Pancreas (tissue), 10 donors: ENCODE measurements around the gene MYO1E. TPM values are rescaled to one million over a fixed set of nuclear protein-coding genes. Genes with fewer than 3 reads are reported as not detected.

ENCODE experiments used
- ATAC-seq, 4 donors: fragments of 200-7000 bp; cut with Tn5 transposase; one replicate each; pipeline versions ENCODE4 v1.8.0 to v1.9.1; 2020; ENCODE audit warnings: mild to moderate bottlenecking in 4 of 4, moderate library complexity in 4 of 4
- DNase-seq, 6 donors: peaks; one replicate each; pipeline ENCODE4 v3.0.0-alpha.2; 2020
- FAIRE-seq: peaks from 2 replicates; lab custom pipeline; 2012; peaks lifted over from hg19 to GRCh38; lab: Jason Lieb, UNC
- H3K27ac ChIP-seq, 4 donors: fragments of 200-600 bp; sonication (generic); 1 replicate in 3 of 4; 2 replicates in 1 of 4; pipeline versions ENCODE4 v1.5.0 to v1.8.0; 2020
- H3K27me3 ChIP-seq, 4 donors: fragments of 200-600 bp; one replicate each; pipeline ENCODE4 v1.8.0; 2021
- H3K36me3 ChIP-seq, 3 donors: fragments of 200-600 bp; sonication (generic) in 1 of 3; one replicate each; pipeline versions ENCODE4 v1.5.0 to v1.8.0; 2020 to 2021
- H3K4me1 ChIP-seq, 3 donors: fragments of 200-600 bp; one replicate each; pipeline ENCODE4 v1.8.0; 2021
- H3K4me3 ChIP-seq, 4 donors: fragments of 200-600 bp; sonication (generic) in 2 of 4; one replicate each; pipeline versions ENCODE4 v1.5.0 to v1.8.0; 2020 to 2021
- H3K9me3 ChIP-seq, 4 donors: fragments of 200-600 bp; one replicate each; pipeline ENCODE4 v1.8.0; 2021
- CTCF ChIP-seq, 4 donors: fragments of 200-600 bp; sonication (generic) in 3 of 4; IDR thresholded peaks; one replicate each; pipeline versions ENCODE4 v1.5.0 to v1.8.0; 2021; ENCODE audit warnings: antibody characterized with exemption in 4 of 4
- WGBS, 2 donors: extraction: QIAGEN DNeasy Blood & Tissue Kit; methylation state at CpG; one replicate each; pipeline ENCODE4 v1.1.7; 2013; 5-methylcytosine and 5-hydroxymethylcytosine counted together
- intact Hi-C, 3 donors: fragments of 100-400 bp; cut with DNase I; formaldehyde crosslinking; loops; one replicate each; pipeline versions ENCODE4 v1.11.1 to v1.14.2; 2022
- polyA plus RNA-seq, 2 donors: library from polyadenylated mRNA; stranded (reverse); fragments of 200-250 nt; gene quantifications; one replicate each; pipeline ENCODE4 v1.2.3, GENCODE V29; 2013
- total RNA-seq, 6 donors: library from RNA; stranded (reverse); fragmentation: NEBNext Ultra II Directional in 4 of 6; extraction: Animal tissue kit (Norgen Biotek cat#: 25700) in 4 of 6; gene quantifications; one replicate each; pipeline versions ENCODE4 v1.2.1 to v1.2.4, GENCODE V29; 2021 to 2023
- donor health status: healthy with polysubstance abuse.
- donor health status: DM: no; HTN: no; CAD: no; lungs with moderate emphysema.
- donor health status: DM: no; HTN: no; CAD: no.
- donor health status: control.
- donor health status: control.
- donor health status: Bipolar disorder and iron deficiency.
- donor health status: DM: yes; HTN: yes; CAD: no.
- donor health status: DM: no; HTN: no; CAD: no.
- donor health status: DM: no; HTN: no; CAD: no.
- donor health status: DM: yes; HTN: yes; CAD: no.

The MYO1E gene
- total and polyA plus RNA-seq, 8 donors, result 7.8 to 81.1 (median 25.6) TPM

GRCh38 chr15:59306520-59307164 lies 66.0 kb downstream of the MYO1E start:
- Histone ChIP-seq H3K27ac (no peak overlapping the region), H3K4me1 (peaks cover 0 to 7% (median 6%) of the 10 kb centered on the region in 3 donors), H3K36me3 (no peaks in the 10 kb centered on the region), H3K9me3 (no peaks in the 10 kb centered on the region), H3K4me3 (no peak overlapping the region), H3K27me3 (no peaks in the 10 kb centered on the region)
- TF ChIP-seq CTCF (IDR thresholded peaks at IDR 0.05), result no peak
- DNase-seq, result no peak
- ATAC-seq, result peak in 1 of 4 donors; percentile 31
- 89 to 93% methylated on average over 7 of the region's 7 CpGs for WGBS, 2 donors
- FAIRE-seq, result no peak
- intact Hi-C loops, result no loop called here

GRCh38 chr15:59304807-59305206 lies 67.9 kb downstream of the MYO1E start:
- 40 to 51% methylated on average over 6 of the region's 6 CpGs for WGBS, 2 donors
- intact Hi-C loops, result no loop called here
- Histone ChIP-seq H3K4me1 (peaks cover 0 to 14% (median 7%) of the 10 kb centered on the region in 3 donors), H3K27ac (peak overlapping the region in 1 of 4 donors; percentile 16), H3K4me3 (no peak overlapping the region), H3K36me3 (no peaks in the 10 kb centered on the region), H3K9me3 (no peaks in the 10 kb centered on the region), H3K27me3 (no peaks in the 10 kb centered on the region)
- ATAC-seq, result peak in 2 of 4 donors; percentile 34 to 47
- no peak for DNase-seq
- no peak for TF ChIP-seq CTCF (IDR thresholded peaks at IDR 0.05)
- FAIRE-seq, result no peak

GRCh38 chr15:59304034-59304795 lies 68.5 kb downstream of the MYO1E start:
- no peak for TF ChIP-seq CTCF (IDR thresholded peaks at IDR 0.05)
- ATAC-seq (no peak), FAIRE-seq (no peak), DNase-seq (no peak)
- Histone ChIP-seq H3K27me3 (no peaks in the 10 kb centered on the region), H3K27ac (peak overlapping the region in 1 of 4 donors; percentile 16), H3K4me1 (peaks cover 0 to 15% (median 7%) of the 10 kb centered on the region in 3 donors), H3K9me3 (no peaks in the 10 kb centered on the region), H3K4me3 (no peak overlapping the region), H3K36me3 (no peaks in the 10 kb centered on the region)
- intact Hi-C loops, result no loop called here
- 81 to 84% methylated on average over 15 of the region's 15 CpGs for WGBS, 2 donors

- WGBS, 2 donors, result 96 to 97% methylated on average over 9 of the region's 9 CpGs
Measured at GRCh38 chr15:59303633-59304032, 69.0 kb downstream of the MYO1E start.

More at GRCh38 chr15:59303633-59304032, 69.0 kb downstream of the MYO1E start:
- Histone ChIP-seq H3K27ac (no peak overlapping the region), H3K4me3 (no peak overlapping the region), H3K4me1 (peaks cover 0 to 15% (median 7%) of the 10 kb centered on the region in 3 donors), H3K27me3 (no peaks in the 10 kb centered on the region), H3K36me3 (no peaks in the 10 kb centered on the region), H3K9me3 (no peaks in the 10 kb centered on the region)
- no peak for FAIRE-seq
- no peak for TF ChIP-seq CTCF (IDR thresholded peaks at IDR 0.05)
- intact Hi-C loops, result no loop called here
- no peak for DNase-seq
- no peak for ATAC-seq
